ENCODE results near the gene KRT7. TPM values are rescaled to one million over a fixed set of nuclear protein-coding genes. Genes with fewer than 3 reads are reported as not detected.

KRT7 gene
- 0.40 and 2.2 TPM in 2 replicates for total RNA-seq (2014; rRNA removed)
- polyA plus RNA-seq (2012), result 11.4 TPM

DNA sequence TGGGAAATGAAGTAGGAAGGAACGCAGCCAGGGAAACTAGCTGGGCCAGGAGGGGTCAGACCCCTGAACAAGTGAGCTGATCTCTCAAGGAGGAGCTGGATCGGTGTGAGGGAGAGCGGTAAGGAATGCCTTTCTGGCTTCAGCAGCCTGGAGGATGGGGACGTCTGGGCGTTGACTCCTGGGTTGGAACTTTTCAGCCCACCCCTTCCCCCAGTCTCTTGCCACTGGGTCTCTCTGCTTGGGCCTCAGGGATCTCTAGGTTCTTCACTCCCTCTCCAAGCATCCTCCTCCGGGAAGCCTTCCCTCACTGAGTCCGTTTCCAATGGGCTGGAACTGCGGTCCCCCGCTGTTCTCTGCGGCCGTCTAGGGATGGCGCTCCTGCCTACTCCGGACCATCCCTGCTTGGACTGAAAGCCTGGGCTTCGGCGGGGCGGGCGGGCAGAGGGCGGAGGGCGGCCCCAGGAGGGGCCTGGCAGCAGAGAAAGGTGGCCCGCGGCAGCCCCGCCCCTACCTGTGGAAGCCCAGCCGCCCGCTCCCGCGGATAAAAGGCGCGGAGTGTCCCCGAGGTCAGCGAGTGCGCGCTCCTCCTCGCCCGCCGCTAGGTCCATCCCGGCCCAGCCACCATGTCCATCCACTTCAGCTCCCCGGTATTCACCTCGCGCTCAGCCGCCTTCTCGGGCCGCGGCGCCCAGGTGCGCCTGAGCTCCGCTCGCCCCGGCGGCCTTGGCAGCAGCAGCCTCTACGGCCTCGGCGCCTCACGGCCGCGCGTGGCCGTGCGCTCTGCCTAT, at the start of gene KRT7:
TSS of gene KRT7 (plus strand) at position 570 of the 788 bp plus-strand sequence. CDS start at position 624, 54 bp downstream.
- no peak for DNase-seq (ENCODE audit: low read depth)

DNA sequence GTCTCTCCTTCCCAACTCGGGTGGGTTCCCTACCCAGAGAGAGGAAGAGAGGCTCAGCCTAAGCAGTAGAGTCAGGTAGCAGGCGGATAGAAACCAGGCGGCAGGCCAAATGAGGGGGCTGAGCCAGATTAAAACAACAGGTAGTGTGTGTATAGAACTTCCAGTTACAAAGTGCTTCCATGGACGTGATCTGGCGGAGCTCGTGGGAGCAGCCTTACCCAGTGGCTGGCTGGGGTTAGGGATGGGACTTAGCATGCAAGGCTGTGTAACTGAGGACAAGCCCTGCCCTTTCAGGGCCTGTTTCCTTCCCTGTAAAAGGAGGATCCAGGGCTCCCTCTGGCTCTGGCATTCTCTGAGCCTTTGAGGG, 49.5 kb upstream of the KRT7 start:
- DNase-seq (ENCODE audit: low read depth), result no peak

DNA sequence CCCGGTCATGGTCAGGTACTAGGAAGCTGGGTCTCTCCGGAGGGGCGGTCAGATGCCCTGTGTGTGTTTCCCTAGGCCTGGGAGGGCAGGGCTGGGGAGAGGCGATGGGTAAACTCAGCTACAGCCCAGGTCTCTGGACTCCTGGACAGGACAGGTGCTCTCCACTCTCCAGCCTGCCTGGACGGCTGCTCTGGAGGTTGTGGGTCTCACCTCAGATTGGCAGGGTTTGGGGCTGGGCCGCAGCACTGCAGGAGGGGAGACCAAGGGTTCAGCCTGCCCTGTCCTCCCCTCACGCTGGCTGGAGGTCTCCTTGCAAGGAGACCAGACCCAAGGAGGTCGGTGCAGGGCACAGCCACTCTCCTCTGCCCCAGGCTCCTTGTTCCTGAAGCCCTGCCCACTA, 49.1 kb upstream of the KRT7 start:
- DNase-seq (ENCODE audit: low read depth), result no peak

DNA sequence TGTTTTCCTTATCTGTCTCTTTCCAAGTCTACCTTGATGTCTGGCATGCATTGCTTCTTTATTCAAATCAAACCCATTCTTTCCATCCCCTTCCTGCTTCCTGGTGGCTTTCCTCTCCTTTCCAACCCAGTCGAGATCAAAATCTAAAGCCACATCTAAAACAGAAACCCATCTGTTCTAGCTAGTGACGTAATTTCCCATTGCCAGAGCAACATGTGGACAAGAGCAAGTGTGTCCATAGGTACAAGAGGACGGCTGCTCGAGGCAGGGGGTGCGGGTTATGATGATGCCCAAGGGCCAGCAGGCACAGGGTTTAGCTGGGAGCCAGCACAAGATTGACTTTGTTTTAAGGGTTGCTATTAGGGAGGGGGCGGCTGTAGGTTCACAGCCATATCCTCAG, 48.2 kb upstream of the KRT7 start:
- DNase-seq (ENCODE audit: low read depth), result no peak

DNA sequence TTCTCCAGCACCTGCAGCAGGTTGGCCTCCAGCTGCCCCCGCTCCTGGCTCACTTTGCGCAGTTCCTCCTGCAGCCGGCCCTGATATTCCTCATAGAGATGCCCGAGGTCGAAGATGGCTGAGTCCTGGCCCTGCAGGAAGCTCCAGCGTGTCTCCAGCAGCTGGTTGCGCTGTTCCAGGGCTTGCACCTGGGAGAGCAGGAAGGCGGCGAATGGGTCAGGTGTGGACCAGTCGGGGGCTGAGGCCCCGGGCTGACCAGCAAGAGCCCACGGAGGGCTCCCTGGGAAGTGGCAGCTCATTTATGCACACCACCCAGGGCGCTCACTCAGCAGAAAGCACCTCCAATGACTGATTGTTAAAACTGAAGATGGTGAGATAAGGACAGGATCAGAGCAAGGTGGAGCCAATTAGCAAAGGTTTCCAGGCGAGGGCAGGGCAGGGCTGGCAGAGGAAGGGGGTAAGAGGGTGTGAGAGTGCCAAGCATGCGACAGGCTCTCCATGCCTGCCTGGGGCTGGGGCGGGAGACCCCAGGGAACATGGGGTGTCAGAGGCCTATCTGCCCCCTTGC, 47.6 kb upstream of the KRT7 start:
- DNase-seq (ENCODE audit: low read depth), result no peak

DNA sequence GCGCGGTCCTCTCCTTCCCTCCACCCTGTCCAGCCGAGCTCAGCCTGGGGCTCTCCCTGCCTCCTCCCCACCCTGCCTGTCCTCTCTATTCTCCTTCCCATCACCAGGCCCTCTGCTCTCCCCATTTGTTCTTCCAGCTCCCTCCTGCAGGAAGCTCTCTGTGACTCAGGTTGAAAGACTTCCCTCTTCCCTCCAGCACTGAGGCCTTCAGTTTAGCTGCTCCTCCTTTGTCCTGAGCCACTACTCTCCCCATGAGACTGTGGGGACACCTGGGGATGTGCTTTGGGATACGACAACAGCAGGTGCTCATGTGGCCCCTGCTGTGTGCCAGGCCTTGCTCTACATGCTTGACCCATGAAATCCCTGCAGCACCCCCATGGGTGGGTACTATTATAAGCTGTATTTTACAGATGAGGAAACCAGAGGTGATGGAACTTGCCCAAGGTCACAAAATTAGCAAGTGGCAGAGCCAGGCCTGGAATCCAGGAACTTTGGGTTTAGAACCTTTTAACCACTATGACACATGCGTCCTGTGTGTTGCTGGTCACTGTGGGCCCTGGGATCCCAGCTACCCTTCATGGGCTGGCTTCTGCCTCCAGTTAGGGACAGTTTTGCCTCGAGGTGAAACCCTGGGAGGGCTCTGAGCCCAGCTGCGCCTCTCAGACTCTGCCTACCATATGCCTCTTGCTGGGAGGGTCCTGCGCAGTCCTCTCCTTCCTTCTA, 46.8 kb upstream of the KRT7 start:
- peak; percentile 80 for DNase-seq (ENCODE audit: low read depth)

DNA sequence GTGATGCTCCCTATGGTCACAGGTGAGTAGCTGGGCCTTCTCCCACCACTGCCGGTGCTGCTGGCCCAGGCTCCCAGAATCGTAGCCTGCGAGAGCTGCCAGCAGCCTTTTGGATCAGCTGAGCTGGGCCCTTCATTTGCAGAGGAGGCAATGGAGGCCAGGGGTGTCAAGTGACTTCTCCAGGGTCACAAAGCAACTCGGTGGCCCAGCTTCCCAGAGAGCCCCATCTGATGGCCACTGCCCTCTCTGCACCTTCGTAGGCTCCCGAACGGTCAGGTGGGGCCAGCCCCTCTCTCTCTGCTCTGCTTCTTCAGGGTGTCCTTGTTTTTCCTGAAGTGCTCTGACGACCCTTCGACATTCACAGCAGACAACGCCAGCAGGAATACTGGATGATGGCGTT, 45.8 kb upstream of the KRT7 start:
- DNase-seq (ENCODE audit: low read depth), result no peak

DNA sequence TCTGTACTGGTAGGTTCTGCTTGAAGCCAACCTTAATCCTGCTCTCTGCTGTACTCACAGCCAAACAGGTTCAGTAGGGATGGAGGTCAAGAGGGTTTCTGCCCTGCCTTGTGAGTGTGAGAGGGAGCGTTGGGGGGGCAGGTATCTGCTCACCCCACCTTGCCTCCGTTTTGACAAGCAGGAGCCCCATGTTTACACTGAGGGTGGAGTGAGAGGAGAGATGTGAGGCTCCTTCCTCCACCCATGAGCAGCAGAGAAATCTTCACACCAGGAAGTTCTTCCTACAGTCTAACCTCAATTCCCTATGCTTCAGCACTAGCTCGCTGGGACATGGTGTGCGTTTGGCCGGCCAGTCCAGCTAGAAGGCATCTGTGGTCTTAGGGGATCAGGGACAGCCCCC, 45.4 kb upstream of the KRT7 start:
- DNase-seq (ENCODE audit: low read depth), result no peak

DNA sequence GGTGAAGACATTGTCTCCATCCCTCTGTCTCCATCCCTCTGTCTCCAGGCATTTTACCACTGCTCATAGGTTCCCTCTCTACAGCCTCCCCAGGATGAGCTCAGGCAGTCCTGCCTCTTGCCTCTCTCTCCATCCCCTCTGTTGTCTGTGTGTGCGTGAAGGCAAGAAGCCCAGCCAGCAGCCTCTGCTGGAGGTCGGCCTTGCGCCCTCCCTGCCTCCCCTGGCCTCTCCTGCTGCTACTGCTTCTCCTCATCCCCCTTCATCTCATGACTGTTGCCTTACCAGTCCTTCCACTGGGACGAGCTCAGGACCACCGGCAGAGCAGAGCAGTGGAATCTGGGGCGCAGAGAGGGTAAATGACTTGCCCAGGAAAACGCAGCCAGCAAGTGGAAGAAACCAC, 44.4 kb upstream of the KRT7 start:
- no peak for DNase-seq (ENCODE audit: low read depth)

DNA sequence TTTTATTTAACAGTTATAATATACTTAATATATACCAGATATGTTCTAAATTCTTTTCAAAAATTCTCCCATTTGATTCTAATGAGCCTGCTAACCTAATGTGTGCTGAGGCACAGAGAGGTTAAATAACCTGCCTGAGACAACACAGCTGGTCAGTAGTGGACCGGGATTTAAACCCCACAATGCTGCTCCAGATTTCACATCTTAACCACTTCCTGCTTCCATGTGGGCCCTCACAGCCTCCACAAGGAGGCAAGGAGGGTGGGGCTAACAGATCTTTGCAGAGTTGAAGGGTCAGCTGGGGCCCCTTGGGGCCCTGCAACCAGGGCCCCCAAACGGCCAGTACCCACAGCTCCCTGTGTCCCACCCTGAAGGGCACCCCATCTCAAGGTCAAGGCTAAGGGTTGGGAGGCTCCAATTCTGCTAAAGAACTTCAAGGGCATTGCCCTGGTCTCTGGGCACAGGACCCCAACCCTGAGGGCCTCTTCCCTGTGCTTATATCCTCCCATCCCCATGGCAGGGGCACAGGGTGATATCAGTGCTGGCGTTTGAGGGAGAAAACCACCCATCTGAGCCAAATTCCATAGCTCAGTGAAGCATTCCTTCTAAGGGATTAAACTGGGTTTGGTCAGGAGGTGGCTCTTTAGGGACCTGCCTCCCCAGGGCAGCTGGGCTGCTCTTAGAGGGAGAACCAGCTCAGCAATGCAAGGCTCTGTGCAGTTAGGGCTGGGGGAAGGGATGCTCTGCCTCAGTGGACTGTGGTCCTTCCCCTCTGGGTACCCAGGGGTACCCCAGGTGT, 43.5 kb upstream of the KRT7 start:
- peak; percentile 69 for DNase-seq (ENCODE audit: low read depth)

DNA sequence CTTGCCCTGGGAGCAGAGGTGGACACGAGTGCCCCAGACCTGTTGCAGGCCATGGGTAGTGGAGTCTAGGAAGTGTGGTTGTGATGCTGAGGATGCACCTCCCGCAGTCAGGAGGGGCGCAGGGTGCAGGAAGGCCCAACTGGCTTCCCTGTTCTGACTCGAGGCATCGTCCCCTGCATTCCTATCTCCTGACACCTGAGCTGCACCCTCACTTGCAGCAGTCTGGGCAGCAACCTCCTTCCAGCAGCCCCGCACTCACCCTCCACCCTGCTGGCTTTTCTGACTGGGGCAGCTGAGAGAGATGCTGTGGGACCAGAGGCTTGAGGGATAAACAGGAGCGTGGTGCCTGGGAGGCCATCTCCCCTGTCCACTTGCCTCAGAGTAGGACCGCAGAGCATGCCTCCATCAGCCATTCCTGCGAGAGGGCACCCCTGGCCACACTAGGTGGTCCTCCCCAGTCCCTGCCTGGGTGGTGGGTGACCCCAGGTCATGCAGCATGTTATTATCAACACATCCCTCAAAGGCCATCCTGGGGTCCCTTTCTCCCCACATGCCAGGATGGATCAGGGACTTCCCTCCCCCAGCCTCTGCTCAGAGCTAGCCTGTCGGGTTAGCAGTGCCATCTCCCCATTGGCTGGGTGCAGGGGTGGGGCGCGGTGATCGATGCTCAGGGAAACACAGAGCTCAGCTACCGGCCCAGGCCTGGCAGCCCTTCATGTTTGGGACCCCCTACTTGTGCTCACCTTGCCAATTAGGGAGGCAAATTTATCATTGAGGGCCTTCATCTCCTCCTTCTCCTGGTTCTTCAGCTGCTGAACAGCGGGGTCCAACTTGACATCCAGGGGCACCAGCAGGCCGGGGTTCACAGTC, 41.9 kb upstream of the KRT7 start:
- no peak for DNase-seq (ENCODE audit: low read depth)

DNA sequence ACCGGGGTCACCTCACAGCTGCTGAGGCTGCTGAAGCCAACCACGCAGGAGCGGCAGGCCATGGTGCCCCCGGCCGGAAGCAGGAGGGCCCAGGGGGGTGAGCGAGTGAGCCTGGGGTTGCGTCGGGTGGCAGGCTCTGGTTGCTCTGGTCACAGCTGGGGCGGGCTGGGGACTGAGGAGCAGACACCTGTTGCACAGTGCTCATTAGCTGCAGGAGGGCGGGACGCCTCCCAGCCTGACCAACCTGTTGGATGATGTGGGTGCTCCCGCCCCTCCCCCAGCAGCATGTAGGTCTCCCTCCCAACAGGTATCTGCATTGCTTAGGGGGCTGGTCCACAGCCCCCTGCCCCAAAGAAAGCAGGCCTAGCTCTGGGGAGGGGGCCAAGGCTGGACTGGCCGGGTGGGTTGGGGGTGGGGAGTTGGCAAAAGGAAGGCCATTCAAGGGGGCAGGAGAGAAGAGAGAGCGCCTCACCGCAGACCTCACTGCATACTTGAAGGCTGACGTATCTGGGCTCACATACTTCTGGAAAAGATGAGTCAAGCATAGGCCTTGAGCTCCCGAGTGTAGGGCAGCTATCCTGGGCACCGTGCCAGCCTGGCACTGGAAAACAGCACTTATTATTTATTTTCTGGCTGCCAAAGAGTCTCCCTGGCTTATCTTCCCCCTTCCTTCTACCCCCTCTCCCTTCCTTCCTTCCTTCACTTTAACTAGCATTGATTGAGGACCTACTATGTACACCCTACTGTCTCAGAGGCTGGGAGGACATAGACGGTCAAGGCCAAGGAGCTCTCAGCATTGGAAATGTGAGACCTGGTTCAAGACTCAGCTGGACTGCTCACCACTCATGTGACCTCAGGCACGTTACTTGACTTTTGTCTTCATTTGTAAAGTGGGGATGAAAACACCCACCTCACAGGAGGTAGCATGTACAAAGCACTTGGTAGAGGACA, 40.9 kb upstream of the KRT7 start, which contains the start of gene KRT80:
TSS of gene KRT80 (minus strand) at position 174 of the 951 bp plus-strand sequence. CDS start at position 62, 112 bp downstream.
- DNase-seq (ENCODE audit: low read depth), result peak; percentile 100

DNA sequence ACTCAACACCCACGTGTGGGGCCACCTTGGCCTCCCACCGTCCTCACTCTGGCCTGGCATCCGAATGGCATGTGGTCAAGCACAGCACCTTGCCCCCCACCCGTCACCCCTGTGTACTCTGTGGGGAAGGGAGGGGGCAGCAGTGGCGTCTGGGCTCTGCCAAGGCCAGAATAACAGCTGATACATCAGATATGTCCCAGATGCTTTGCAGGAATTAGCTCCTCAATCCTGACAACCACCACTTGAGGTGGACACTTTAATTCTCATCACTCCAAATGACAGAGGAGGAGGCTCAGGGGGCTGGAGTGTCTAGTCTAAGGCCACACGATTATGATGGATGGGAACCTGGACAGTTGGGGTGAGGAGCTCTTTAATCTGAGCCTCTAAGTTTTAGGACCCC, 39.5 kb upstream of the KRT7 start:
- DNase-seq (ENCODE audit: low read depth), result no peak

DNA sequence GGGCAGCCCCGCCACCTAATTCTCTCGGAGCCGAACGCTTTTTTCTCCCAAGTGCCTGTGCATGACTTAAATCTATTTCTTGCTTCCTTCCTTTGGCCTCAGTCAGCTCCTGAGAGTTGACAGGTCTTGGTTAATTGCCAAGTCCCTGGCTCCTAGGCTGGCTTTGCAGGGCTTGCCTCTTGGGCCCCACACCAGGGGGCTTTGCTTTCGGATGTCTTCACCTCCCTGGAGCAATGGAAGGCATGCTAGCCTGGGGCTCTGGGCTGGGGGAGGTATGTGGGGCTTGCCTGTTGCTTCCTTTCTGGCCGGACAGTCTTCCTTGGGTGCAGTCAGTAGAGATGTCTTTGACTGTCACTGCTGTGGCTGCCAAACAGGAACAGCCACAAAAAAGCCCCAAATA, 39.1 kb upstream of the KRT7 start:
- DNase-seq (ENCODE audit: low read depth), result no peak

DNA sequence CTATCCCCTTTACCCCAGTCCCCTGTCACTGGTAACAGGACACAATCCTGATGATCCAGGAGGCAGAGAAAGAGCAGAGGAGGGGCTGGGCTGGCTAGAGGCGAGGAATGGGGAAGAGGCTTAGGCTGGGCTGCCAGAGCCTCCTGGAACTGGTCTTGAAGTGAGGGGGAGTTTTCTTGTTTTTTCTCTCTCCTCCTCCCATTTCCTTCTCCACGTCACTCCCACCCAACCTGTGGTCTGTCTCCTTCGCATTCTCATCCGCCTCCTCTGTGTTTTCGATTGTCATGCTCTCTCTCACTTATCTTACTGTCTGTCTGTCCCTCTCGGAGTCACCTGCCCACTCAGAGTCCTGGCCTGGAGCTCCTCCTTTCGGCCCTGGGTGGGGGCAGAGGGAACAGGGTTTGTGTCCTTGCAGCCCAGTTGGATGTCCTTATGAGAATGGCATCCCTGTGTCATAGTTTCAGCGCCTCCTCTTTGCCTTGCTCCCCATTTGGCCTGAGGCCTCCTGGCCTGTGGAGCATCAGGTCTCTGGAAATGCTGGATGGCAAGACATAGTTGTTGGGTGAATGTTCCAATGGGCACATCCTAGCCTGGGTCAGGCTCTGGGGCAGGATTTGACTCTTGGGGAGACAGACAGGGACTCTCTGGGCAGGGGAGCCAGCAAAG, 37.8 kb upstream of the KRT7 start:
- no peak for DNase-seq (ENCODE audit: low read depth)

DNA sequence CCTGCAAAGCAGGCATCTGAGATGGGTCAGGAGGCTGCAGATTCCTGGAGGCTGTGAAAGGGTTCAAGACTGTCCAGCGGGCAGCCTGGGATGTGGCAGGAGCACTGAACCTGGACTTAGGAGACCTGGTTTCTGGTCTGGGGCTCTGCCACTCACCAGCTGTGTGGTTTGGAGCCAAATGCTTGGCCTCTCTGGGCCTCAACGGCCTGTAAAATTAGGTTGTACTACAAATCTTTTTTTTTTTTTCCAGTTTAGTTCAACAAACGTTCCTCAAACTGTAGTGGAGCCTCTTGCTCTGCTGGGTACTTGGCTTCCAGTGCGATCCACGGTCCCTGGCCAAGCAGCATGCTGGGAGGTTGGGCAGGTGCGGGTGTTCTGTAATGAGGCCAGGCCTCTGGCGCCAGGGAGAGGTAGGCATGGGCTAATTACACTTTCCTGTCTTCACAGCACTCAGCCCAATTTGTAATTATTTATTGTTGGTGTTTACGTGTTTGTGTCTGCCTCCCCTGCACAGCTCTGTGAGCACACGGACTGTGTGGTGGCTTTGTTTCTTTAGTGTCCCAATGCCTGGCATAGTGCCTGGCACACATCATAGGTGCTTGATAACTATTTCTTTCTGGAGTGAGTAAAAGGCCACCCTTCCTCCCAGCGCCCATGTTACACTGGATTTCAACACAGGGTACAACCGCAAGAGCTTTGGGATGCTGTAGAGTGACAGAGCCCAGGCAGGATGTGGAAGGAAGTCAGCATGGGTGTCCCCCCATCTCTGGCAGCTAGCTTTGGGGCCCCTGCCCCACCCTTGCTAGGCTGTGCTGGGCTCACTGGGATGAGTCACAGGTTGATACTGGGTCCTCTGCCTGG, 35.4 kb upstream of the KRT7 start:
- no peak for DNase-seq (ENCODE audit: low read depth)

DNA sequence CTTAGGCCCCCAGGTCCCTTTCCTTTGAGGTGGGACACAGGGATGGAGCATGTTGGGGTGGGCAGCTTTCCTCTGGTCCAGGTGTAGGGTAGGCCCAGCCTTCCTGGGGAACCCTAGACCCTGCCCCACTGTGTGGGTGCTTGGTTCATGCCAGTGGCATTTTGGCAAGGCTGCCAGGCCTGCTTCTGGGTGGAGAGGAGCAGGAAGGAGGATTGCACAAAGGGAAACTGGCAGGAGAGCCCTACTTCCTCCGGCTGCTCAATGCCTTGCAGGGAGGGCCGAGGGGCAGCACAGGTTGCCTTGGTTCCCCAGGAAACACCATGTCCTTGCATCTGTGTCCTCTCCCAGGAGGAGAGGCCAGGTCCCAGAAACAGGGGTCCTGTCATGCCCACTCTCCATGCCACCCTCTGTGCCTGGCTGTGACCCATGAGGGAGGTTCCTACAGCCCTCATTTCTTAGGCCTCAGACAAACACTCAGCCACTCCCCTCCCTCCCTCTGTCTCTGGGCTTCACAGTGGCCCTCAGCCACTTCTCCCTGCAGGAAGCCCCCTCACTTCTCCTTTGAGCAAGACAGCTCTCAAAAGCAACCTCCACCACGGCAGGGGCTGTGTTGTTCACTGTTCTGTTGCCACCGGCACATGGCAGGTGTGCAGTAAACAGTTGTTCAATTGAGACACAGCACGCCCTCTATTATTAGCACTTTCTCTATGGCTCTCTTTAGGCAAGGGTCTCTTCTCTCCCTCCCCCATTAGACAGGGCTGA, 34.4 kb upstream of the KRT7 start:
- DNase-seq (ENCODE audit: low read depth), result no peak

Measured in LHCN-M2 (cell line).